NCI-H510A treated with DMSO at 0.1 percent for 48 hours (cell line): Measurements from ENCODE around the gene SNAP91.
A peak's percentile ranks its signal among the peaks of the same experiment; 100 is the strongest.

Experiments used
- DNase-seq: peaks from one replicate; lab custom pipeline; 2025; lab: John Stamatoyannopoulos, UW

SNAP91 gene

DNA sequence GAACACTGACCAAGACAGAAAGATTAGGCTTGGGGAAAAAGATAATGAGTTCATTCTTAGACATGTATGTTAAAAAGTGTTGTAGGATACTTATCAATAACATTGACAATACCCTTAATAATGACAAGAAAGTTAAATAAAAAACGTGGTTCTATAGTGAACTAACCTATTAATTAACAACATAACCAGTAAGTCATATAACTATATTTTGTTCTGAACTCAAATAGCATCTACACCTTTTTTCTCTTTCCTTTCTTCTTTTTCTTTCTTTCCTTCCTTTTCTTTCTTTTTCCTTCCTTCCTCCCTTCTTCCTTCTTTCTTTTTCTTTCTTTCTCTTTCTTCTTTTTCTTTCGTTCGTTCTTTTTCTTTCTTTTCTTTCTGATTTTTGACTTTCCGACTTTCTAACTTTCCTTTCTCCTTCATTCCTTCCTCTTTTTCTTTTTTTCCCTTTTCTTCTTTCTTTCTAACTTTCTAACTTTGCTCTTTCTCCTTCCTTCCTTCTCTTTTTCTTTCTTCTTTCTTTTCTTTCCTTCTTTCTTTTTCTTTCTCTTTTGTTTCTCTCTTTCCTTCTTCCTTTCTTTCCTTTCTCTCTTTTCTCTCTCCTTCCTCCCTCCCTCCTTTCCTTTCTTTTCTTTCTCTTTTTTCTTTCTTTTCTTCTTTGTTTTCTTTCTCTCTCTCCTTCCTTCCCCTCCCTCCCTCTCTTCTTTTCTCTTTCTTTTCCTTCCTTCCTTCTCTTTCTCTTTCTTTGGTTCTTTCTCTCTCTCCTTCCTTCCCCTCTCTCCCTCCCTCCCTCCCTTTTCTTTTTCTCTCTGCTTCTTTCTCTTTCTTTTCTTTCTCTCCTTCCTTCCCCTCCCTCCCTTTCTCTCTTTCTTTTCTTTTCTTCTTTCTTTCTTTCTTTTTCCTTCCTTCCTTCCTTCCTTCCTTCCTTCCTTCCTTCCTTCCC is 172.0 kb downstream of the SNAP91 start:
- no peak for DNase-seq

DNA sequence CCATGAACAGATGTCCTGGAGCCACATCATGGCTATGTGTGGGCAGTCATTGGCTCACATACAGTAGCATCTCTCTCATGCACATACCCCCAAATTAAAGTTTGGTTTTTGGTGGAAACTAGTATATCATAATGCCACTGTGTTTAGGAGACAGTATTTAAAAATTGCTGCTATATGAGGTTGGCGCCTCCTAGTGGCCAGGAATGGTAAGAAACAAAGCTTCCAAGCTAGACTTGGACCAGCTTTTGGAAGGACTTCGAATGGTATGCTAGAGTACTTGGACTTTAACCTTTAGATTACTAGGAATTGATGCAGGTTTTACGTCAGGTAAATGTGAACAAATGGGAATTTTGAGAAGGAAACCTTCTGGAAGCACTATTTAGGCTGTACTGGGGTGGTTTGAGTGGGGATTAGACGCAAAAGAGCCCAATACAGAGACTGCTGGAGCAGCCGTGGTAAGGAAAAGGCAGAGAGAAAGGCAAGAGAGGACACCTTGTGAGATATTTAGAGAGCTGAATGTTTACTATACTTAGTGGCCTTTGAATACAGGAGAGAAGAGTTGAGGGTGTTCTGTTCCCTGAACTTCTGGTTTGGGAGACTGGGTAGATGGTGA is 172.8 kb downstream of the SNAP91 start:
- DNase-seq: no peak

DNA sequence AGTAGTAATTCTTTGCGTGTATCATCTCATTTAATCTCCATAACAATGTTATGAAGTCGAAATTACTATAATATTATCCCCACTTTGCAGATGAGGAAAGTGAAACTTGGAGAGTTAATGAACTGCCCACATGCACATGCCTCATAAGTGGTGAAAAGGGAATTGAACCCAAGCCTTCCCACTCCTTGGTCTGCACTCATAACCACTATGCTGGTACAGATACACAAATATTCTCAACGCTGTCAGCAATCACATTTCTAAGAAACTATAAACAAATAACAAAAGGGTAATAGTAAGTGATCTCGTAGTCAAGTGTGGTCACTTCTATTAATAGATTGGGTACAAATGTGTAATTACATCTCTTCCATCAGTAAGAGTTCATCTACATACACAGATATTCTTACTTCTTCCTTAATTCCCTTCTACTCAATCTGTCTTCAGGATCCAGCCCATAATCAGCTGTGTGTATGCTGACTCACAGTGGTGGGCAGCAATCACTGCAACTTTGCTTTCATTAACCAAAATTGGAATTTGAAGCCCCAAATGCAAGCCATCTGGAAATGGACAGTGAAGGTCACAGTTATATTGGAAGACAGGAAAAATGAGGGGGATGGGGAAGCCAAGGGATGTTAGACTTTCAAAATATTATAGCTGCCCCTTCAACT is 190.0 kb downstream of the SNAP91 start:
- no peak for DNase-seq

DNA sequence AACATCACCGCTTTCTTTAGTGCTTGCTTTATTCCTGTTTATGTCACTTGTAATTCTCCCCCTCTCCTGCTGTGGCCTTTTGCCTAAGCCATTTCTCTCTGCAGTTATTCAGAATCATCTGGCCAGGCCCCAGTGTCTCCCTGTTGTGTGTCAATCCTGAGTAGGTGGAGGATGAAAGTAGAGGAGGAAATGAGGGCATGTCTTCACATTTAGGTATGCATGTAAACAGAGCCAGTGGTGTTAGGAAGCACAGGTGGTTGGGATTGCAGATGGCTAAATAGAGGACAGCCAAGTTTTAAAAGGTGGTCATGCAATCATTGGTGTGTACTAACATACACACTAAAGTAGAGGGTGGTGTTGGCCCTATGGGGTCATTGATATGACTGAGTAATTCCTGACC is 191.4 kb downstream of the SNAP91 start:
- no peak for DNase-seq

DNA sequence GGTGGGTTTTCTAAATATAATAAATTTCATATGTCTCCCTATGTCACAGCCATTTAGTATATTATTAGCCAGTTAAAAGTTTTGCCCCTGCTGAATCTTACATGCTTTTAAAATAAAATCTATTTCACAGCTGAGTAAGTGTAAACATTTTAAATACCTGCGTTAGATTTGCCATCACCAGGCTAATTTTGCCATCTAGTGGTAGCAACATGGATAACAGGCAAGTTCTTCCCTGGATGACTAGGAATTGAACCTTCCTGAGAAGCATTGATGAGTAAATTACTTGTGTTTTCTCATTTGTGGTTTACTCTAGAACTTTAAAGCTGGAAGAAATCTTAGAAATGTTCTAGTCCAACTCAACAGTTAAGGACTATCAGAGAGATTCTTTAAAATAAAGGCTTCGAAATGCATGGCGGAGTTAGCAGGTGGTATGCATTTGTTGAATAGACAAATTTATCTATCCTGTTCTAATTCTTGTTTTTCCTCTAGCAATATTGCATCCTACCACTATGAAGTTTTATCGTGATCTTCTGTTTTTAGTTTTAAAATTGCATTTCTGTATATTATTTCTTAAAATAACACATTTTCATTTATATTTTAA is 193.9 kb downstream of the SNAP91 start:
- DNase-seq: peak; percentile 50

DNA sequence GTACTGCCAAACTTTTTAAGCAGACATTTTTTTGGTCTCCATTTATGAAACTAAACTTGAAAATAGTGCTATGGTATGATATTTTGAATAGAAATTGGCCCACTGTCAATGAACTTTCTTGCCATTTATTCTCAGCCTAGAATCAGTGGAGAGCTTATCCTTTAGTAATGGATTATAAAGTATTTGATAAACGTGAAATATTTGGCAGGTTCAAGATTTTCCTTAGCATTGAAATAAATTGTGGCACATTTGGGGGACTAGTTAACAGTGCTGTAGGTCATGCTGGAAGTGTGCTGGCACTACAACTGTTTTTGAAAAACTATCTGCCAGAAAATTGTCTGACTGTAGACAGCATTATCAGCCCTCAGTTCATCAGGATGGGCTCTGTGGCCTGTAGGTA is 194.4 kb downstream of the SNAP91 start:
- DNase-seq: no peak

DNA sequence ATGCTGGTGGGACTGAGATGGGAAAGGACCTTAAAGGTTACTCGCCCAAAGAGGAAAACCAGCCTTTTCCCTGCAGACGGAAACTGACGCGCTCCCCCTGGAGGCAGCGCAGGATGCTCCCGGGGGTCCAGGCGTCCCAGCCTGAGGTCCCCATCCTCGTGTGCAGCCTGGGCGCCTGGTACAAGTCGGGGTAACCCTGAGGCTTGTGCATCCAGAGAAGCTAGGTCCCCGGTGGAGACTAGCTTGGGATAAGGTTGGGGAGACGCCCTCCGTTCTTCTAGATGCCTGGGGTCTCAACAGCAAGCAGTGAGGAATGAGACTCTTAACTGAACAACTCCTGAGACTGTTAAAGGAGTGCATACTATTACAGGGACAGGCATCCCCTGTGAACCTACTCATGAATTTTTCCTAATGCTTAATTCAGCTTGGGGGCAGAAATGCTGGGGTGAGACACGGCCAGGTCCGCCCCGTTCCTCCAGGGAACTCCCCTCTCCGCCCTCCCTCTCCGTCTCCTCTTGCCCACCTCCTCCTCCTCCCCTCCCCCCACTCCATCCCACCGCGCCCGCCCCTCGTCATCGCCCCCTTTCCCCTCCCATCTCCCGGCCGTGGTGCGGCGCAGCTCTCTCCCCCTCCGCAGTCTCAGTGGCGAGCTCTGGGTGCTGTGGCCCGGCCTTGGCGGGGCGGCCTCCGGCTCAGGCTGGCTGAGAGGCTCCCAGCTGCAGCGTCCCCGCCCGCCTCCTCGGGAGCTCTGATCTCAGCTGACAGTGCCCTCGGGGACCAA is 196.8 kb downstream of the SNAP91 start, which contains the start of gene PRSS35:
Gene PRSS35 (plus strand): TSS at position 634 of the 781 bp plus-strand sequence. CDS start 10,908 bp downstream, outside the sequence.
- DNase-seq: peak; percentile 22

DNA sequence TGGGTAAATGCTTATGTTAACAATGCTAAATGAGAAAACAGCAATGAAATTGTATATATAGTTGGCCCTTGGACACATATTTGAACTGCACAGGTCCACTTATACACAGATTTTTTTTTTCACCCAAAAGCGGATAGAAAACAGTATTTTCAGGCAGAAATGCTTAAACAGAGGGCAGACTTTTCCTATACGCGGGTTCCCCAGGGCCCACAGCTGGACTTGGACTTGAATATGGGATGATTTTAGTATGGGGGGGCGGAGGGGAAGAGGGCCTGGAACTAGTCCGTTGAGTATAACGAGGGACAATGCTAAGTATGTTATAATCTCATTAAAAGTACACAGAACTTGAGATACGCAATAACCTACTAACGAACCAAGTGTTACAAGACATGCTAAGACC is 197.6 kb downstream of the SNAP91 start:
- DNase-seq: no peak

DNA sequence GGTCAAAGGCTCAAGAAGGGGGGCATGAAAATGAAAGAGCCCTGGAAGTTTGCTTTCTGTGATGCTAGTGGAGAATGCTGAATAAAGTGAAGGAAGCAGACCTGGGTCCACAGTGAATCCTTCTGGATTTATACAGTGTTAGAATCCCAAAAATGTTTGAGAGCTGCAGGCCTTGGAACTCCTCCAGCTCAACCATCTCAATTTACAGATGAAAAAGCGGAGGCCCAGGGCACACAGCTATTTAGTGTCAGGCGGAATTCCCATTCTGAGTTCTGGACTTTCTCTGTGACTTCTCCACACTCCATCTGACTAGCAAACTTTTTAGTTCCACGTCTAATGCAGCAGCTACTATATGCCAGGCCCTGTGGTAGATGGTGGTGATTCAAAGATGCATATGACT is 198.1 kb downstream of the SNAP91 start:
- no peak for DNase-seq

DNA sequence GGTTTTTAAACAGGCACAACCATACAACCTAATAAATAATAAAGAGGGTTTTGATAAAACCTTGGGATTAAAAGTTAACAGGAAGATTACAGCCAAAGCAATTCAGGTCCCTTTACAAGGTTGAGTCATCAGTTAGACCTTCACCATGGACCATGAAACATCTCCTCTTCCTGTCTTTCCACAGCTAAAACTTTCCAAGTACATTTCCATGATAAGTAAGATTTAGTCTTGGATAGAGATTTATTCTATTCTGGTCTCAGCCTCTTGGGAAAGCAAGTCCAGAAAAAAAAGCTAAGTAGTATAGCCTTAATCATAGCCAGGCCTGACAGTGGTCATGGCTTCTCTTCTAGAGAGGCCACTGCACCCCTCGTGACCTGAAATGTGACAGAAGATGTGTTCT is 199.5 kb downstream of the SNAP91 start:
- no peak for DNase-seq

DNA sequence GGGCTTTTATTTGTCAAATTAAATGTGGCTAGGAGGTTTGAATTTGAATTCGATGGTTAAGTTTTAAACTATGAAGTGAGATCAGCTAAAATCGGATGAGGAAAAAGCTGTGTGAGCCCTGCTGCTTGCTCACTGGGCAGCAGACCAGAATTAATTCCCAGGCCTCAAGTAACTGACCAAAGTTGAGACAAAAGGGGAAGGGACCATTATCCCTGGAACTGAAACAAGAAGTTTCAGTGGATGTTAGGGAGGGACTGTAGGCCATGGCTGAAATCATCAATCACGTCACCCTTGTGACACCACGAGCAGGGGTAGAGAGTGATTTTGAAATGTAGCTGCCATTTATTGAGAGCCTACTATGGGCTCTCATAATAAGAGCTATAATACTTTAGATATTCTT is 203.5 kb downstream of the SNAP91 start:
- no peak for DNase-seq
